ELF-1 (cell line): ENCODE data around the gene DIS3.
"Not testable (repeated sequence)": the region's sequence is repeated elsewhere in the genome, so short reads cannot be mapped to it uniquely, and the experiment has no call there.

Source experiments
- DNase-seq: peaks from one replicate; pipeline ENCODE4 v3.0.0-alpha.2; 2016; ENCODE audit warnings: low read depth, low spot score

The DIS3 gene

DNA sequence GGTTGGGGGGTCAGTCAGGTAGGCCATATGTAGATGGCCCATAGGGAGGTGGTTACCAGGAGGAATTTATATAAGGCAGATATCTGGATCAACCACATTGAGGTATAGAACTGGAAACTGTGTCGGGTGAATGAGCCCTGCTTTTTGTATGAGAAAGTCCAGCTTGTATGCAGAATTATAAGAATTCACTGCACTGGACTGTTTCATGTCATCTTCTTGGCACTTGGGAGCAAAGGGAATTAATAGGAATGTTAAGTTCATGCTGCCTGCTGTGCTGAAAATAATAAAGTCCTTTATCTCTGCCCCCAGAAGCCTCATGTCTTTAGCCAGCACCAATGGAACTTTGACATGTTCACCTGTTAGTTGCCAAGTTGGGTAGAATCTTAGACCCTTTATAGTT lies 41.7 kb downstream of the DIS3 start:
- no peak for DNase-seq

DNA sequence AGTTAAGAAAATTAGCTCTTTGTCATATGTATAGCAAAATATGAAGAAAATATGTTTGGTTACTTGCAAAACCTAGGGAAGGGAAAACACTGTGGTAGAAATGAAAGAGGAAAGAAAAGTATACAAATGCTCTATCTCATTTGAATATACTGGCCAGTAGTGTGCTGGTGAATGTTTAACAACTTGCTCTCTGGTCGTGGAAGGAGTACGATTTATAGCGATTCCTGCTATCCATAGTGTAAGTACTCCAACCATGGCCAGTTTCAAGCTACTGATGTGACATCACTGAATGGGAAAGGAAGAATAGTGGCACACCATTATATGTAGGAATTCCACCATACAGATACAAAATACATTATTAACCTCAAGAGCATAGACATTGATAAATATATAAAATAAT lies 44.7 kb downstream of the DIS3 start:
- no peak for DNase-seq

DNA sequence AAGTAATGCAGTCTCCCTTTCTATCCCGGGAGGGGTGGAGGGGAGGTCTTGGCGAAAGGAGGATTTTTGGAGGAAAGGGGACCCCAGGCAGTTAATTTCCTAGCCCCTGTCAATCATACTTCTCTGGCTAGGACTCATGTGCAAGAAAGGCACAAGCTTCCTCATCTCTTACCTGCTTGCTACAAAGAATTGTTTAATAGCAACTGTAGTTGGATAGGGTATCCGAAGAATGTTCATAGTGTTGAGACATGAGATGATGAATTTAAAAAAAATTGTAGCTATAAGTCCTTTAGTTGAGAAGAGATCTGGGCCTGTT lies 53.5 kb downstream of the DIS3 start:
- no peak for DNase-seq

DNA sequence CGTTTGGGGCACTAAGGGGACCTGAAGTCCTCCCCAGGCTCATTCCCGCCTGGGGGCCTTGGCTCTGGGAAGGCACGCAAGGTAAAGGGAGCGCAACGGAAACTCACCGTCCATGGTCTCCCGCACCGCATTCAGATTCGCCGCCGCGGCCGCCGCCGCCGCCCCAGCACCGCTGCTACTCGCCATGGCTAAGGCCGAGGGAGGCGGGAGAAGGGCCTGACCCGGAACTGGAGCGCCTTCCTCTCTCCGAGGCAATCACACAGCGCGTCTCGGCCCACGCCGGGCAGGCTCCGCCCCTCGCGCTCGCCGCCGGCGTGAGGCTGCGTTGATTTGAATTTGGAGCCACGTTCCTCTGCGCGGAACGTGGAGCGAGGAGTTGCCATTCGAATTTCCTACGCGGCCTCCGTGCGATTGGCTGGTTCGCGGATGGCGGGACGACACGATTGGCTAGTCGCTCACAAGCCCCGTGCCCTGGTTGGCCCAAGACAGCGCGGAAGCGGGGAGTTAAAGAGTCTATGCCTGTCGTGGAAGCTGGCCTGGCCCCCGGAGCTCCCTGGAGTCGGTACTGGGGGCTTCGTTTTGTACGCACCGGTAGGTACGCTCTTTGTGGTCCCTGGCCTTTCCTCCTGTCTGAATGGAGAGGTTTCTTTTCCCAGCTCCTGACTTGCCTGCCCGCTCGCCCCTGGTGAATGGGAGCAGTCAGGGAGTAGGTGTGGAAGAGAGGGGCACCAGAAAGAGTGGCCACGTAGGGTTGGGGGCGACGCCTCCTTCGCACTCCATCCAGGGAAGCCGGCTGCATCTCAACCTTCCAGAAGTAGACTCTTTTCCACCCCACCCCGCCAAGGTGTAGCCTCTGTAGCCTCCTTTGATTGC lies 54.0 kb downstream of the DIS3 start, which contains the start of the genes BORA and MZT1:
TSS of gene BORA (plus strand) at position 507 of the 873 bp plus-strand sequence. CDS start 1,018 bp downstream, outside the sequence.
TSS of gene MZT1 (minus strand) at position 213 of the 873 bp plus-strand sequence. CDS start at position 186, 27 bp downstream.
- peak; percentile 98 for DNase-seq

- peak; percentile 22 for DNase-seq
Measured at GRCh38 chr13:72726726-72727416, 54.8 kb downstream of the DIS3 start.

- DNase-seq: not testable (repeated sequence)
Measured at GRCh38 chr13:72726185-72726584, 55.5 kb downstream of the DIS3 start.

GRCh38 chr13:72716776-72717175 lies 64.9 kb downstream of the DIS3 start:
- no peak for DNase-seq
